Measurements from ENCODE around the gene MYH3.

Gene MYH3

DNA sequence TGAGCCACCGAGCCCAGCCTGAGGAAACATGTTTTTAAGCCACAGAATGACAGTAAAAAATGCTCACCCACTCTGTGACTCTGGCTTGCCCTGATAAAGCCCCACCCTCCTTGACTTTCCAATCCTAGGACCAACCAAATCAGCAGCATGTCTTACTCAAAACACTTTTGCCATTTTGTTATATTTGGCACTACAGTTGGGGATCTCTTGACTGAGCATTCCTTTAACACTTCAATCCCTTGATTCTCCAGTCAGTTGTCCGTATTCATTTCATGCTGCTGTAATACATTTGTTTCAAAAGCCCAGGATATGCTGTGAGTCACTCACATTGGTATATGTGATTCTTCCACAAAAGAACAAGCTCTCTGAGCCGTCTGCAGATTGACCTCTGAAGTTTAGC is 8.2 kb downstream of the MYH3 start:
- no peak for DNase-seq (ENCODE audit: low spot score)

DNA sequence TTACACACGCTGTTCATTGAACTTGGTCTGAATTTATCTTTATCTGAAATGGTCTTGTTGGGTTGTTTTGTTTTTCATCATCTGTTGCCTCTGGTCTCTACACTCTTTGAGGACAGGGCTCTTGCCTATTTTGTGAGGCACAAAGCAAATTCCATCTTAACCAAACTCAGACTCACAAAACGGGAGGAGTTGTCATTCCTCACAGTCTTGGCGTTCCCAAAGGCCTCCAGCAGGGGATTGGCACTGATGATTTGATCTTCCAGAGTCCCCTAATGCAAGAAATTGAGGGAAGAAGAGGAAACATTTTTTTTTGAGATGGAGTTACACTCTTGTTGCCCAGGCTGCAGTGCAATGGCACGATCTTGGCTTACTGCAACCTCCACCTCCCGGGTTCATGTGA is 8.7 kb downstream of the MYH3 start:
- no peak for DNase-seq (ENCODE audit: low spot score)

DNA sequence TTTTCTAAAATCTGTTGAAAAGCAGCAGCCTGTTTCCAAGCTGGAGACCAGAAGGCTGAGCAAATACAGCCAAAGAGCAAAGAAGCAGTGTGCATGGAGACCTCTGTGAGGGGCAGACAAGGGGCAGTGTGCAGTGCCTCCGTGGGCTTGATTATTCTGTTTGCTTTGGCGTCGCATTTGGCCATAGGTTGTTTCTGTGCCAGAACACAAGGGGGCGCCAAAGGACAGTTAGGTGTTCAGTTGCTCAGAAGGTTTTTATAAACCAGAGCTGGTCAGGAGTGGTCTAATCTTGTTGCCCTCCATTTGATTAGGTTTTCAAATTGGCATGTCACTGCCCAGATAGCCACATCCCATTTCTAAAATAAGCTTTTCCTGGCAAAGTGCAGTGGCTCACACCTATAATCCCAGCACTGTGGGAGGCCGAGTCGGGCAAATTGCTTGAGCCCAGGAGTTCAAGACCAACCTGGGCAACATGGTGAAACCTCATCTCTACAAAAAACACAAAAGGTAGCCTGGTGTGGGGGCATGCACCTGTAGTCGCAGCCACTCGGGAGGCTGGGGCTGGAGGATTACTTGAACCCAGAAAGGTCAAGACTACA is 10.6 kb downstream of the MYH3 start:
- peak; percentile 63 for DNase-seq (ENCODE audit: low spot score)

DNA sequence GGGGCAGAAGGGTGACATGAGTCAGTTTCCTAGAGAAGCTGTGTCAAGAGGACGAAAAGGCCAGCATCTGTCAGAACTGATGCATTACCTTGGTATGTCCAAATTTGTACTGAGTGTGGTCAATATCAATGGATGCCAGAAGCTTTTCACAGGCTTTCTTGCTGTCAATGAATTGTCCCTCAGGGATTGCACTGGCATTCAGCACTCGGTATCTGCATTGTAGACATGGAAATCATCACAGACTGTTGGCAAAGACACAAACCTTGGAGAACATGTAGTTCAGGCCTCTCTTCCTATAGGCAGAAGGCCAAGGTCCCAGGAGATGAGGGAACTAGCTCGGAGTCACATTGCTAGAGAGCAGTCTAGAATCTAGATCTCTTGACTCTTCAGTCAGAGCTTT is 16.6 kb downstream of the MYH3 start:
- DNase-seq (ENCODE audit: low spot score) = no peak

DNA sequence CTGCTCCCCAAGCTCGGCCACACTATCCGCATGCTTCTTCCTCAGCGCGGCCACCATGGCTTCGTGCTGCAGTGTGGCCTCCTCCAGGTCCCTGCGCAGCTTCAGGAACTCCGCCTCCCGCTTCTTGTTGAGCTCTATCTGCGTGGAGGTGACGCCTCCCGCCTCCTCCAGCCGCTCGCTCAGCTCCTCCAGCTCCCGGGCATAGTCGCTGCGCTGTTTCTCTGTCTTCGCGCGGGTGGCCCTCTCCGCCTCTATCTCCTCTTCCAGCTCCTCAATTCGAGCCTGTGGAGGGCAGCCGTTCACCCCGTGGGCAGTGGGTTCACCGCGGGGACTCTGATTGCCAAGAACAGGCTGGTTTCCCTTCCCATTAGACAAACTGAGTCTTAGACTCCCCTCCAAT is 19.0 kb downstream of the MYH3 start:
- no peak for DNase-seq (ENCODE audit: low spot score)

DNA sequence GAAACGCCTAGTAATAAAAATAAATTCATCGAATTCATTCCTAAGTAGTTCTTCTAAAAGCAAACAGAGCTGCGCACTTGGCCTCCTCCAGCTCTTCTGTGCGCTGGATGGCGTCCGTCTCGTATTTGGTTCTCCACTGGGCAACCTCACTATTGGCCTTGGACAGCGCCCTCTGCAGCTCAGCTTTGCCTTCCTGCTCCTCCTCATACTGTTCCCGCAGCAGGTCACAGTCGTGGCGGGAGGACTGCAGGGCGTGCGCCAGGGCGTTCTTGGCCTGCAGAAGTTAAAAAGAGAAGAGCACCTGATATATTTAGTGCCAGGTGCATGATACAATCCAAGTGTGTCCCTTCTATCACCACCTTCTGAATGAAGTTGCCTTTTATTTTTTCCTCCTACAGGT is 21.8 kb downstream of the MYH3 start:
- DNase-seq (ENCODE audit: low spot score) = no peak

DNA sequence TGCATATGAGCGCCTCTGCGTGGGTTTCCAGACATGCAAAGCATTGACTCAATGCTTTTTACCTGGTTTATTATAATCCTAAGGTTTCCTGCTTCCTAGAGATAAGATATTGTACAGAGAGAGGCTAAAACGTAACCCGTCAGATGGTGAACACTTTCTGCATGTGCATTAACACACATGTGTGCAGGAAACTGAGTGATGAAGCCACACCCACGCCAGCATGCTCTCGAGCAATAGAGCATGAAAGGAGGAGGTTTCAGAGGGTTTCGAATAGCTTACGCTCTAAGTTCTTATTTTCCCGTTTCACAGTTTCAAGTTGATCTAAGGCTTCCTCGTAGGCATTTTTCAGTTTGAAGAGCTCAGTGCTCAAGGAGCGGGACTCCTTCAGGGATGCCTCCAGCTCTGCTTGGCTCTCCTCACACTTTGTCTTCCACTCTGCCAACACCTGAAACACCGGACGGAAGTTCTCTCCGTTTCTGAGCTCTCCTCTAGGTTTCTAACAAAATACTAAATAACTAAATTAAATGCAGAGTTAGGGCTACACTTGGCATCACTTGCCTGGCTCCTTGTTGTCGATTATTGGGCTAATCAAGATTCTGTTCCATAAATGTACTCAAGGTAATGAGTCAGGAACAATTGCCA is 23.2 kb downstream of the MYH3 start:
- DNase-seq (ENCODE audit: low spot score) = no peak

DNA sequence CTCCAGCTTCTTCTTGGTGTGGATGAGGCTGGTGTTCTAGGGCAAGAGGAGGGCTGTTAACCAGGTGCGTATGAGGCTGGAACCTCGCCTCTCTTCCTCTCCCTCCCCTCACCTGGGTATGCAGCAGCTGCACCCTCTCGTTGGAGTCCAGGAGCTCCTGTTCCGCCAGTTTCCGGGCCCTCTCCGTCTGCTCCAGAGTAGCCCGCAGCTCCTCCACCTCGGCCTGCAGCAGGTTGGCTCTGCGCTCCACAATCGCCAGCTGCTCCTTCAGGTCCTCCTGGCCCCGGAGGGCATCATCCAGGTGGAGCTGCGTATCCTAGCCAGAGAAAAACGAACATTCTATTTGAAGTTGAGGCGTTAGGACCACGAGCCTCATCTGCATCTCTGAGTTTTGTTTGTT is 25.4 kb downstream of the MYH3 start:
- no peak for DNase-seq (ENCODE audit: low spot score)

DNA sequence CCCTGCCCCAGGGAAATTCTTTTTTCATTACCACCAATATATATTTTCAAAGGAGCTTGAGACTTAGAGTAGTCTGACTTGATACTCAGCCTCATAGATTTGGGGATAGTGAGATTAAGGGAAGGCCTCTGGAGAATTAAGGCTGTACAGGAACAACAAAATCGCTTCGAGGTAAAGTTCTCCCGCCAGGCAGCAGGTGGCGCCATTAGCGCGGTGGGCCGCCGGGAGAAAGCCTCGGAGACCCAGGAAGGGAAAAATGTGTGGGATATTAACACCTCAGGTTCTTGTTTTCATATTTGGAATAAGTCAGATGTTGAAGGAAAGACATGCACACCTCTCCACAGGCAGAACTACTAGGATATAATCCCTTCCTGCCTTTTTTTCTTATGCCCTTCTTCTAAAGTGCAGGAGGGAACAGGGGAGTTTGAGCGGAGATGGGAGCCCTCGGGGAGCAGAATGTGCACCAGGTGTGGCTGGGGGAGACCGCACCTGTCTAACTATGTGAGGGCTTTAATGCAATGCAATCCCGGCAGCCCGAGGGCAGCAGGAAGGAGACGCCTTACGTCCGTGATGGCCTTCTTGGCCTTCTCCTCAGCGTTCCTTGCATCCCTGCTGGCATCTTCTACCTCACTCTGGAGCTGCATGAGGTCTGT is 25.9 kb downstream of the MYH3 start:
- DNase-seq (ENCODE audit: low spot score) = peak; percentile 39

DNA sequence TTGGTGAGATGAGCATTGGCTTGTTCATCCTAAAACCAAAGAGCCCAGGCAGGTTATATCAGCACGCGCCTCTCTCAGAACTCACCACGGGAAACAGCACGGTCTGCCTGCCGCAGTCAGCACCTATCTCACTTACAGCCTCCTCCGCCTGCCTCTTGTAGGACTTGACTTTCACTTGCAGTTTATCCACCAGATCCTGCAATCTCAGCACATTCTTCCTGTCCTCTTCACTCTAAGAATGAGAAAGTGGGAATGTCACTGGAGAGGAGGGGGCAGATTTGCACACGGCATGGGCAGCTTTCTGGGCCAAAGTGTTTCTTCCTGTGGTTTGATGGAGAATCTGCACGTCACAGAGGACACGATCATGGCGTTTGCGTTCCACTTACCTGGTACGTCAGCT is 27.4 kb downstream of the MYH3 start:
- no peak for DNase-seq (ENCODE audit: low spot score)

DNA sequence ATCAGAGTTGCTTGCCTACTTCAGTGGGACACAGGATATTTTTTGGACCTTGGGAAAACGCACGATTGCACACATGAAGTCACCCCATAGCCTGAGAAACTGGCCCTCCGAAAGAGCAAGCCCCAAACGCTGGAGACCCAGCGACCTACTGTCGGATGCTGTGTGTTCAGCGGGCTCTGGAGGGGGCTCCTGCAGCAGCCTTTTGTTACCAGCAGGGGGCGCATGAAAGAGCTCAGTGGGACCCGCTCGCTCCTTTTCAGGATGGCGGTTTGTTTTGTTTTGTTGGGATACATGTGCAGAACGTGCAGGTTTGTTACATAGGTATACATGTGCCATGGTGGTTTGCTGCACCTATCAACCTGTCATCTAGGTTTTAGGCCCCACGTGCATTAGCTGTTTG is 28.4 kb downstream of the MYH3 start:
- no peak for DNase-seq (ENCODE audit: low spot score)

DNA sequence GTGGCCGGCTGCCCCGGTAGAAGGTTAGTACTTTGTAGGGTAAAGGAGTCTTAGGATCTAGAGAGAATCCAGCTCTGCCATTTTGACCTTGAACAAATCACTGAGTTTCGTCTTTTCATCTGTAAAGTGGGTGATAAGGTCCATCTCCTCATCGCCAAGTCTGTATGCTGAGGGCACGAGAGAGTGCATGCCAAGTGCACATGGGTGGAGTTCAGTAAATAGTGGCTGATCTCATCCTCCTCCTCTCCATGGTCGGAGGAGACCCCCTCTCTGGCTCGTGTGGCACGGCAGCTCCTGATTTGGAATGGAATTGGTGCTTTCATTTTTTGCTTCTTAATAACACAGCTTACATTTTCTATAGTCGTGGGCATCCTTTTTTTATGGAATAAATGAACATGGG is 30.7 kb downstream of the MYH3 start:
- DNase-seq (ENCODE audit: low spot score) = no peak

DNA sequence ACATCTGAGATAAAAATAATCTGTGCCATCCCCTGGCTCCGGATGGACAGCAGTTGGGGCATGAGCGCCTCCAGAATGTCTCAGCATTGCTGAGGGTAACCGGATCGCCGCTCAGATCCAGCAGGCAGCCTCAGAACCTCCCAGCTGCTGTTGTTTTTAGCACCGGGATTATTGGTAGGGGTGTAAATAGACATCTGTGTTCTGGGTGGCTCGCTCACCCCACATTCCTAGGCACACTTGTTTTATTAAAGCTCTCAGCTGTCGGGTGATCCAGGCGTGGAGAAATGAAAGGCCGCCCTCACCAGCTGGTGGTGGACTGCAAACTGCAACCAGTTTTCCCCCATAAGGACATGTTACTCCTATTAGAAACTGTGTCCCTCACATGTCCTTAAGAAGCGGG is 32.1 kb downstream of the MYH3 start:
- DNase-seq (ENCODE audit: low spot score) = no peak

DNA sequence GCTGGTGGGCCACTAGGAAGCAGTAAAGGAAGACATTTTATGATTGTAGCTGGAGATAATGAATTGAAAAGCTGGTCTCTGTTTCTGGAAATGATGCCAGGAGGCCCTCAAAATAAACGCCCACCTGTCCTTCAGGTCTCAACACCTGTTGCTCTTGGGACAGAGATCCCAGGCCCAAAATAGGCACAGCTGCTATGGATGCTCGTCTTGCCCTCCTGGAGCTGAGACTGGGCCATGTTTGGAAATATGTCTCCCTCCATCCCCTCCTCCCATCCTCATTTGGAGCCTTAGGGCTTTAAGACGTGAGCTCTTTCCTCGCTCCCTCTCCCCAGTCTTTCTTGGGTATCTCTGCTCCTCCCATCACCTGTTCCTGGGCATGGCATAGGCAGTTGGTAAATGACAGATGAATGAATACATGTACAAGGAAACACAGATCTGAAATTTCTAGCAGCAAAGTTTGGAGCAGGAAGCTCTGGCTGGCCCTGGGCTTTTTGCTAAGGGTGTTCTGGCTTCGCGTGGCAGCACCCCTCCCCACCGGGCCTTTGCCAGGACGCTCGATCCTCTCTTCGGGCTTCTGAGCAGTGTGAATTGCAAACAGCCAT is 33.3 kb downstream of the MYH3 start:
- DNase-seq (ENCODE audit: low spot score) = no peak

DNA sequence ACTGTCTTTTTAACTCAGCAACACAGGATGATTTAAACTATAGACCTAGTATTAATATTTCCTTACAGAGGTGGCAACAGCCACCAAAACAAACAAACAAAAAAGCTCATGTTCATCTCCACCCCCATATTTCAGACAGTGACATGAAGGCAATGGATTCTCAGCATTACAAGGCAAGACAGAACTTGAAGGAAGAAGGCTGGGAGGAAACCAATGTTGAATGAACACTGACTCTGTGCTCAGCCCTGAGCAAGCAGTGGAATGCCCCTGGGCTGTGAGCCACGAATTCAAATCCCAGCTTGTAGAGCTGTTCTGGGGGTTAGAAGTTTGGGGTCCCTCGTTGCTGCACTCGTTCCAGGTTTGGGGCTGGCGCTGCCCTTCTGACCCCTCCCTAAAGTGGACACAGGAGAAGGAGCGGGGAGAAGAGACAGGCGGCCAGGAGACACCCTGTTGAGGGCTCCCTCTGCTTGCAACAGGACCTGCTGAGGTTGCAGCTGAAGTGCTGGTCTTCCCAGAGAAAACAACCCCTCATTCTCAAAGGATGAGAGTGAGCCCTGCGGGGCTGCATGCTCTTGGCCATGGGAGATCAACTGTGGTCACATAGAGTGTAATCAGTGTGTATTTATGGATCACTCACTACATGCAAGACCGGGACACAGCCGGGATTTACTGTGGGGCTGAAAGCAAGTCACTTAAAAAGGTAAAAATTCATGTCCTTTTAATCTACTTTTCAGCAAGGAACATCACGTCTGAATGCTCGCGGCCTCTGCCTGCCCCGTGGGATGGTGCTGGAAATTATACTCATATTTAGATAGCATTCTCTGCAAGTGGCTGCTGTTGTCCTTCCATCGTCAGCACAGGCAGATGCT is 34.3 kb downstream of the MYH3 start:
- DNase-seq (ENCODE audit: low spot score) = no peak

DNA sequence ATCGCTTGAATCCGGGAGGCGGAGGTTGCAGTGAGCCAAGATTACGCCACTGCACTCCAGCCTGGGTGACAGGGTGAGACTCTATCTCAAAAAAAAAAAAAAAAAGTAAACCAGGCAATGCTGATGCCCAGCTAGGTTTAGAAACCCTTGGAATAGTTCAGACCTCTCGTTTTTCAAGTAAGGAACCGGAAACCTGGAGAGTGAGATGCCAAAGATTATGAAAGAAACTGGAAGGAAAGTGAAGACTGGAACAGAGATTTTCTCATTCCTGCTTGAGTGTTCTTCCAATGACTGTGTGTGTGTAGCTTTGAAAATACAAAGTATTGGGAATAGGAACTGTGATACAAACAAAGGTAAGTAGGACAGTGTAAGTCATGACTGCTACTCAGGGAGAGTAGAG is 35.7 kb downstream of the MYH3 start:
- DNase-seq (ENCODE audit: low spot score) = no peak

DNA sequence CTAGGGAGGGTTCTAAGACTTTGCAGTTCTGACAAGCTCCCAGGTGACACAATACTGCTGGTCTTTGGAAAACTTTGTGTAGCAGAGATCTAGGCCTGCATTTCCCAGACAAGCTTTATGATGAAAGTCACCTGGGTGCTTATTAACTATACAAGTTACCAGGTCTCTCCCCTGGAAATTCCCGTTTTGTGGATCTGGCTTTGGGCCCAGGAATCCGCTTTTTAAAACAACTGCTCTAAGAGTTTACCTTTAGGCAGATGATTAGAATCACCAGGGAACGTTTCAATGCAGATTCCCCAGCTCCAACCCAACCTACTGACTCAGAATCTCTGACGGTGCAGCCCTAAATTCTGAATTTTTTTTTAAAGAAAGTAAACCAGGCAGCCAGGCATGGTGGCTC is 36.3 kb downstream of the MYH3 start:
- DNase-seq (ENCODE audit: low spot score) = peak; percentile 96

DNA sequence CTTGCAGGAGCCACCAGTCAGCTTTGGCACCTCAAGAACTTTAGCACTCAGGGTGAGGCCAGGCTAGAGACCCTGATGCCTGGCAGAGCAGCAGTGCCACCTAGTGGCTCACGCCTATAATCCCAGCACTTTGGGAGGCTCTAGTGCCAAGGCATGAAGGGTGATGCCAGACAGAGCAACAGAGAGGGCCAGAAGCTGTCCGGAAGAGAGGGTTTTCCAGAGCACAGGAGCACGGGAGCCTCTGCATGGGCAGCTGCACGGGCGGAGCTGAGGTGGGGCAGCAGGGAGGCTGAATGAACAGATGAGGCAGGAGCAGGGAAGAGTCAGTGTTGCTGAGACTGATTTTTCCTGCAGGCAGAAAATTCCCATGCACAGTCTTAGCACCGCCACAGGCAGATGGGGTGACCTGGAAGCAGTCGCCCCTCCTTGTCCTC is 38.9 kb downstream of the MYH3 start:
- peak; percentile 82 for DNase-seq (ENCODE audit: low spot score)

DNA sequence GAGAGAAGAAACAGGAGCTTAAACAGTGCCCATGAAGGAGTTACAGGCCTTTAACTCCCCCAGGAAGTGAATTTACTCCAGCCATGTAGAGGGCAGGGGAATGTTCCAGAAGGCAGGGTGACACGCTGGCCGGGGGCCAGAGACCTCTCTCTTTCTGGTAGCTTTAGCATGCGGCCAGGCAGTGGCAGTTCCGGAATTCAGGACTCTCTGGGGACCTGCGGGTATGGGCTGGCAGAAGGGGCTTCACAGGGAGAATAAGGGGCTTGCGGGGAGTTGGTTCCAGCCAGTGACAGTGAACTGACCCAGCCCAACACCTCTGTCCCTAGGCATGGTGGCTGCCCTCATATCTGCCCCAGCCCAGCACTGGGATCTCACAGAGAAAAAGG is 40.0 kb downstream of the MYH3 start:
- DNase-seq (ENCODE audit: low spot score) = no peak

DNA sequence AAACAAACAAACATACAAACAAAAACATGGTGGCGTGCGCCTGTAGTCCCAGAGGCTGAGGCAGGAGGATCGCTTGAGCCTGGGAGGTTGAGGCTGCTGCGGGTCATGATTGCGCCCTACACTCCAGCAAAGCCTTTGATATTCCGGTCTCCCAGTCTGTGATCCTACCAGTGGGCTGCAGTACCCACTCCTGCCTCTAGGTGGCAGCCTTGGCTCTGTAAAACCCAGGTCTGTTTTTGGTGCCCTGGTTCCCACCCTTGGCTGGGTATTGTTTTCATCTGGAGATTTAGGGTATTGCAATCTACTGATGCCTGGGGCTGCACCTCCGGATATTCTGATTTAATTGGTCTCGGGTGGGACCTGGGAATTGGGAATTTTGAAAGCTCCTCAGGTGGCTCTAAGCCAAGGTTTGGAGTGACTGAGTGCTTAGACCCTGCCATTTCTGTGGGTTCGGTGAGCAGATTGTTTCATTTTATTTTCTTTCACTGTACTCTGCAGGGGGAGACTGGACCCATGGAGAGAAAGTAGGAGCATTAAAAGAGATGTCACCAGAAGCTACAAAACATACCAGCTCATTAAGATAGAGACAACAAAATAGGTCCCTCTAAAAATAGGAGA is 40.5 kb downstream of the MYH3 start:
- peak; percentile 78 for DNase-seq (ENCODE audit: low spot score)

DNA sequence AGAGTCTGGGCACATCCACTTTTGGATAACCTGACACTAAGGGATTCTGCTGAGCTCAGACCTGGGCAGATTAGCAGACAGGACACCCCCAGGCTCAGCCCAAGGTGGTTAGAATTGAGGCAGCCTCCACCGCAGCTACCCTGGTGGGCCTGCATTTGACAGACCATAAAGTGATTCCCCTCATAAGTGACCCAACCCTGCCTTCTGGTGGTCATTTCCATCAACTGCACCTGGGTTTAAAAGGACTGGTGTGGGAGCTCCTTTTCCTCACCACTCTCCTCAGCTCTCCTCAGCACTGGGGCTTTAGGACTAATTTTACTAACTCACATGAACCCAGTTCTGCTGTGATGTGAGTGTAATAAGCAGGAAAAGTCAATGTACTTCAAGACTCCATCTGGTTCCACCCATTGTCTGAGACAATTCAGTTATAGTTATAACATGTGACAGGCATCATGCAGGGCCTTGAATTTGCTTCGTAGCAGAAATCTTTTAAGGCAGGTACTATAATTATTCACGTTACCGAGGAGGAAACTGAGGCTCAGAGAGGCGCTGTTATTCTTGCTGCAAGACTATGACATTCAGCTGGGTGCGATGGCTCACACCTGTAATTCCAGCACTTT is 42.5 kb downstream of the MYH3 start:
- DNase-seq (ENCODE audit: low spot score) = peak; percentile 47

Data from kidney tubule cell (primary cell).